Loucy (cell line): ENCODE measurements around the gene ZNF74.
"Not testable (repeated sequence)": the region's sequence is repeated elsewhere in the genome, so short reads cannot be mapped to it uniquely, and the experiment has no call there.

Source experiments
- EZH2phosphoT487 ChIP-seq: fragments of 200-600 bp; IDR thresholded peaks from 2 replicates; pipeline ENCODE4 v1.6.1; 2018; ENCODE audit warnings: antibody characterized with exemption, mild to moderate bottlenecking, moderate library complexity, borderline replicate concordance
- TF ChIP-seq, protein P1 (sequence below): fragments of 200-600 bp; sonication (generic); conservative IDR thresholded peaks from 2 replicates; pipeline ENCODE4 v1.5.1; 2014; ENCODE audit warnings: mild to moderate bottlenecking, antibody characterized with exemption, low read length

DNA sequence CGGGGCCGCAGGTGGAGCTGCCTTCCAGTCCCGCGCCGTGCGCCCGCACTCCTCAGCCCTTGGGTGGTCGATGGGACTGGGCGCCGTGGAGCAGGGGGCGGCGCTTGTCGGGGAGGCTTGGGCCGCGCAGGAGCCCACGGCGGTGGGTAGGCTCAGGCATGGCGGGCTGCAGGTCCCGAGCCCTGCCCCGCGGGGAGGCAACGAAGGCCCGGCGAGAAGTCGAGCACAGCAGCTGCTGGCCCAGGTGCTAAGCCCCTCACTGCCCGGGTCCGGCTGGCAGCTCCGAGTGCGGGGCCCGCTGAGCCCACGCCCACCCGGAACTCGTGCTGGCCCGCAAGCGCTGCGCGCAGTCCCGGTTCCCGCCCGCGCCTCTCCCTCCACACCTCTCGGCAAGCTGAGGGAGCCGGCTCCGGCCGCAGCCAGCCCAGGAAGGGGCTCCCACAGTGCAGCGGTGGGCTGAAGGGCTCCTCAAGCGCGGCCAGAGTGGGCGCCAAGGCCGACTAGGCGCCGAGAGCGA is 1.5 kb upstream of the ZNF74 start:
- TF ChIP-seq, protein P1, sequence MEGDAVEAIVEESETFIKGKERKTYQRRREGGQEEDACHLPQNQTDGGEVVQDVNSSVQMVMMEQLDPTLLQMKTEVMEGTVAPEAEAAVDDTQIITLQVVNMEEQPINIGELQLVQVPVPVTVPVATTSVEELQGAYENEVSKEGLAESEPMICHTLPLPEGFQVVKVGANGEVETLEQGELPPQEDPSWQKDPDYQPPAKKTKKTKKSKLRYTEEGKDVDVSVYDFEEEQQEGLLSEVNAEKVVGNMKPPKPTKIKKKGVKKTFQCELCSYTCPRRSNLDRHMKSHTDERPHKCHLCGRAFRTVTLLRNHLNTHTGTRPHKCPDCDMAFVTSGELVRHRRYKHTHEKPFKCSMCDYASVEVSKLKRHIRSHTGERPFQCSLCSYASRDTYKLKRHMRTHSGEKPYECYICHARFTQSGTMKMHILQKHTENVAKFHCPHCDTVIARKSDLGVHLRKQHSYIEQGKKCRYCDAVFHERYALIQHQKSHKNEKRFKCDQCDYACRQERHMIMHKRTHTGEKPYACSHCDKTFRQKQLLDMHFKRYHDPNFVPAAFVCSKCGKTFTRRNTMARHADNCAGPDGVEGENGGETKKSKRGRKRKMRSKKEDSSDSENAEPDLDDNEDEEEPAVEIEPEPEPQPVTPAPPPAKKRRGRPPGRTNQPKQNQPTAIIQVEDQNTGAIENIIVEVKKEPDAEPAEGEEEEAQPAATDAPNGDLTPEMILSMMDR = not testable (repeated sequence)
- not testable (repeated sequence) for TF ChIP-seq EZH2phosphoT487
